IMR-90 (cell line): ENCODE data around the gene VAC14. TPM values are rescaled to one million over a fixed set of nuclear protein-coding genes. Genes with fewer than 3 reads are reported as not detected.

Source experiments
- ATAC-seq: fragments of 200-7000 bp; cut with Tn5 transposase; 2 replicates; pipeline ENCODE4 v1.9.1; 2020; ENCODE audit warnings: low read depth, mild to moderate bottlenecking, moderate library complexity
- BruUV-seq: library from RNA; stranded (reverse); fragments of 400-500 nt; replicated peaks from 2 replicates; lab custom pipeline; 2021; lab: Mats Ljungman, UMichigan
- CTCF ChIA-PET: fragments of 300-600 bp; formaldehyde crosslinking; extraction: SDS; loops from one replicate; lab custom pipeline; 2021; ENCODE audit warnings: antibody characterized with exemption; lab: Yijun Ruan, JAX
- POLR2A ChIA-PET: fragments of 300-600 bp; sonication (Branson Sonifier 250); formaldehyde crosslinking; loops from one replicate; lab custom pipeline; 2022; ENCODE audit warnings: antibody characterized with exemption; ENCODE audit not compliant: unreplicated experiment; lab: Charles Lee
- DNase-seq: peaks from one replicate; pipeline ENCODE4 v3.0.0; 2013
- H2AFZ ChIP-seq: replicated peaks from 2 replicates; pipeline ENCODE3; 2013; ENCODE audit warnings: low read length, mild to moderate bottlenecking; ENCODE audit not compliant: poor library complexity
- H2AK5ac ChIP-seq: 2 replicates; pipeline ENCODE4 v1.6.1; 2013; ENCODE audit warnings: low read depth, low read length, inconsistent platforms
- H2AK9ac ChIP-seq: replicated peaks from 2 replicates; pipeline ENCODE3; 2013; ENCODE audit warnings: mild to moderate bottlenecking, low read depth, low read length, moderate library complexity; ENCODE audit not compliant: poor library complexity
- H2BK120ac ChIP-seq: 2 replicates; pipeline ENCODE4 v1.6.1; 2013; ENCODE audit warnings: low read depth, low read length, inconsistent platforms
- H2BK15ac ChIP-seq: 3 replicates; pipeline ENCODE4 v1.6.1; 2013; ENCODE audit warnings: low read depth, low read length, inconsistent platforms
- H2BK20ac ChIP-seq: 2 replicates; pipeline ENCODE4 v1.6.1; 2013; ENCODE audit warnings: low read depth, mild to moderate bottlenecking, inconsistent platforms, low read length, moderate library complexity
- H2BK5ac ChIP-seq: 2 replicates; pipeline ENCODE4 v1.6.1; 2013; ENCODE audit warnings: mild to moderate bottlenecking, low read depth, low read length, inconsistent platforms; ENCODE audit not compliant: poor library complexity, severe bottlenecking
- H3K14ac ChIP-seq: replicated peaks from 2 replicates; pipeline ENCODE4 v1.6.1; 2013; ENCODE audit warnings: low read depth, low read length, inconsistent platforms
- H3K18ac ChIP-seq: 2 replicates; pipeline ENCODE4 v1.6.1; 2013; ENCODE audit warnings: low read depth, low read length, control low read depth
- H3K23ac ChIP-seq: 2 replicates; pipeline ENCODE4 v1.6.1; 2013; ENCODE audit warnings: low read depth, low read length, inconsistent platforms
- H3K27ac ChIP-seq: 2 replicates; pipeline ENCODE4 v1.5.1; 2013; ENCODE audit warnings: mild to moderate bottlenecking, control low read depth, low read length; ENCODE audit not compliant: insufficient read depth
- H3K27me3 ChIP-seq: 2 replicates; pipeline ENCODE4 v1.6.1; 2013; ENCODE audit warnings: low read length; ENCODE audit not compliant: control insufficient read depth, insufficient read depth
- H3K36me3 ChIP-seq: 2 replicates; pipeline ENCODE4 v1.6.1; 2013; ENCODE audit warnings: low read length, mixed read lengths; ENCODE audit not compliant: control insufficient read depth, insufficient read depth
- H3K4ac ChIP-seq: 2 replicates; pipeline ENCODE4 v1.6.1; 2013; ENCODE audit warnings: low read depth, low read length, inconsistent platforms
- H3K4me1 ChIP-seq: 2 replicates; pipeline ENCODE4 v1.6.1; 2013; ENCODE audit warnings: low read length, mixed read lengths; ENCODE audit not compliant: control insufficient read depth, insufficient read depth
- H3K4me2 ChIP-seq: 2 replicates; pipeline ENCODE4 v1.6.1; 2013; ENCODE audit warnings: low read depth, mild to moderate bottlenecking, control low read depth, low read length, moderate library complexity
- H3K4me3 ChIP-seq: 2 replicates; pipeline ENCODE4 v1.5.1; 2013; ENCODE audit warnings: low read depth, mild to moderate bottlenecking, control low read depth, low read length, moderate library complexity; ENCODE audit not compliant: insufficient read depth
- H3K56ac ChIP-seq: 2 replicates; pipeline ENCODE4 v1.6.1; 2013; ENCODE audit warnings: low read length, inconsistent platforms; ENCODE audit not compliant: insufficient read depth; ENCODE audit errors: extremely low read depth
- H3K79me1 ChIP-seq, 2 experiments: 2 replicates each; pipeline ENCODE4 v1.6.1; 2013; ENCODE audit warnings: low read length in 2 of 2, inconsistent platforms in 1 of 2, low read depth in 1 of 2
- H3K9ac ChIP-seq: 2 replicates; pipeline ENCODE4 v1.6.1; 2013; ENCODE audit warnings: low read depth, low read length, control low read depth
- H3K9me1 ChIP-seq: 2 replicates; pipeline ENCODE4 v1.6.1; 2013; ENCODE audit warnings: low read length, inconsistent platforms; ENCODE audit not compliant: insufficient read depth
- H3K9me3 ChIP-seq: 2 replicates; pipeline ENCODE4 v1.6.1; 2013; ENCODE audit warnings: low read length; ENCODE audit not compliant: control insufficient read depth, insufficient read depth
- H4K20me1 ChIP-seq: 2 replicates; pipeline ENCODE4 v1.6.1; 2013; ENCODE audit warnings: low read length, inconsistent platforms; ENCODE audit not compliant: insufficient read depth
- H4K5ac ChIP-seq: 2 replicates; pipeline ENCODE4 v1.6.1; 2013; ENCODE audit warnings: mild to moderate bottlenecking, low read depth, low read length, control low read depth
- H4K8ac ChIP-seq, 2 experiments: 2 replicates each; pipeline ENCODE4 v1.6.1; 2013; ENCODE audit warnings: low read depth in 2 of 2, low read length in 2 of 2, control low read depth in 1 of 2, inconsistent platforms in 1 of 2
- H4K91ac ChIP-seq: 2 replicates; pipeline ENCODE4 v1.6.1; 2013; ENCODE audit warnings: low read depth, low read length, inconsistent platforms; ENCODE audit not compliant: insufficient read depth
- BHLHE40 ChIP-seq: fragments of 150-350 bp; IDR thresholded peaks from 2 replicates; pipeline ENCODE4 v1.6.1; 2016; ENCODE audit warnings: mild to moderate bottlenecking, low read depth, low read length
- CEBPB ChIP-seq: IDR thresholded peaks from 2 replicates; pipeline ENCODE4 v1.6.1; 2012; ENCODE audit warnings: low read depth, low read length, improper control_type of control experiment
- CHD1 ChIP-seq: IDR thresholded peaks from 2 replicates; pipeline ENCODE4 v1.6.1; 2012; ENCODE audit warnings: low read depth, low read length, improper control_type of control experiment
- FOS ChIP-seq: fragments of 150-350 bp; IDR thresholded peaks from 2 replicates; pipeline ENCODE4 v1.6.1; 2016; ENCODE audit warnings: low read depth, low read length
- MAFK ChIP-seq: IDR thresholded peaks from 2 replicates; pipeline ENCODE4 v1.6.1; 2012; ENCODE audit warnings: low read depth, low read length, improper control_type of control experiment
- MAZ ChIP-seq: IDR thresholded peaks from 2 replicates; pipeline ENCODE4 v1.6.1; 2012; ENCODE audit warnings: low read depth, mild to moderate bottlenecking, low read length, improper control_type of control experiment, moderate library complexity, borderline replicate concordance
- MXI1 ChIP-seq: IDR thresholded peaks from 2 replicates; pipeline ENCODE4 v1.6.1; 2012; ENCODE audit warnings: low read depth, mild to moderate bottlenecking, low read length, moderate library complexity, borderline replicate concordance
- NFE2L2 ChIP-seq: fragments of 150-350 bp; IDR thresholded peaks from 2 replicates; pipeline ENCODE4 v1.6.1; 2016; ENCODE audit warnings: low read depth, mild to moderate bottlenecking, low read length
- POLR2A ChIP-seq: IDR thresholded peaks from 2 replicates; pipeline ENCODE4 v1.6.1; 2012; ENCODE audit warnings: mild to moderate bottlenecking, low read depth, low read length
- RAD21 ChIP-seq: IDR thresholded peaks from 2 replicates; pipeline ENCODE4 v1.6.1; 2012; ENCODE audit warnings: low read length, improper control_type of control experiment
- RCOR1 ChIP-seq: IDR thresholded peaks from 2 replicates; pipeline ENCODE4 v1.6.1; 2012; ENCODE audit warnings: mild to moderate bottlenecking, low read length, improper control_type of control experiment; ENCODE audit not compliant: insufficient replicate concordance
- RFX5 ChIP-seq: IDR thresholded peaks from 2 replicates; pipeline ENCODE4 v1.8.0; 2012; ENCODE audit warnings: low read depth, mild to moderate bottlenecking, low read length, moderate library complexity
- SMC3 ChIP-seq: fragments of 150-350 bp; IDR thresholded peaks from 2 replicates; pipeline ENCODE4 v1.6.1; 2016; ENCODE audit warnings: low read depth, mild to moderate bottlenecking, antibody characterized with exemption, low read length, moderate library complexity
- WGBS, 2 experiments: methylation state at CpG; one replicate each; pipeline versions ENCODE4 v1.1.5 to v1.1.7; 2013; ENCODE audit warnings: missing lambda C conversion rate in 2 of 2; ENCODE audit not compliant: insufficient read length in 1 of 2; ENCODE audit errors: extremely low coverage in 2 of 2; 5-methylcytosine and 5-hydroxymethylcytosine counted together
- dilution Hi-C: fragments of 300-500 bp; cut with HindIII; formaldehyde crosslinking; loops from one replicate; pipeline ENCODE4 v1.14.3; 2018; ENCODE audit warnings: low sequenced_read_pairs; ENCODE audit not compliant: unreplicated experiment
- in situ Hi-C: fragments of 300-500 bp; cut with MboI; formaldehyde crosslinking; loops from 3 replicates; pipeline ENCODE4 v1.14.3; 2019; ENCODE audit warnings: low sequenced_read_pairs, inconsistent platforms, mixed read lengths
- intact Hi-C: fragments of 100-400 bp; cut with micrococcal nuclease; formaldehyde crosslinking; loops from 2 replicates; pipeline ENCODE4 v1.10.0; 2022
- polyA plus RNA-seq, 3 experiments: library from polyadenylated mRNA; depleted of rRNA; stranded (reverse); fragments of >200 nt; gene quantifications; 2 replicates each; pipeline ENCODE4 v1.2.3, GENCODE V29; 2012; ENCODE audit warnings: low replicate concordance in 1 of 3
- total RNA-seq: library from RNA; depleted of rRNA; stranded (reverse); fragments of >200 nt; gene quantifications from 2 replicates; pipeline ENCODE4 v1.2.3, GENCODE V29; 2012
- TF ChIP-seq, protein P1 (sequence below): conservative IDR thresholded peaks from 2 replicates; pipeline ENCODE4 v1.5.1; 2012; ENCODE audit warnings: mild to moderate bottlenecking, low read depth, low read length, improper control_type of control experiment
- TF ChIP-seq, protein P2 (sequence below): fragments of 150-350 bp; IDR thresholded peaks from 2 replicates; pipeline ENCODE4 v1.6.1; 2017; ENCODE audit warnings: mild to moderate bottlenecking, antibody characterized with exemption, low read length, low read depth
- TF ChIP-seq, protein P3 (sequence below): fragments of 150-350 bp; IDR thresholded peaks from 2 replicates; pipeline ENCODE4 v1.6.1; 2016; ENCODE audit warnings: low read depth, mild to moderate bottlenecking, low read length, moderate library complexity, borderline replicate concordance

VAC14 gene
- total and polyA plus RNA-seq, 2 of the 4 experiments (the other 2 are of a cell fraction) = 21.1 to 40.2 TPM

DNA sequence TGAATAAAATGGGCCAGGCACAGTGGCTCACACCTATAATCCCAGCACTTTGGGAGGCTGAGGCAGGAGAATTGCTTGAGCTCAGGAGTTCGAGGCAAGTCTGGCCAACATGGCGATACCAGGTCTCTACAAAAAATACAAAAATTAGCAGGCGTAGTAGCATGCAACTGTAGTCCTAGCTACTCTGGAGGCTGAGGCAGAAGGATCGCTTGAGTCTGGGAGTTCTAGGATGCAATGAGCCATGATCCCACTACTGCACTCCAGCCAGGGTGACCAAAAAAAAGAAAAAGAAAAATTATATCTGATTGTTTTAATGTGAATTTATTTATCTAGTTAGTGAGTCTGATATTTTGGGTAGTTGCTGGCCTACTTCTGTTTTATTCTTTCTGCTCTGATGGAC is 147.6 kb downstream of the VAC14 start:
- Histone ChIP-seq H4K5ac (no peak overlapping the region), H4K20me1 (no peaks in the 10 kb centered on the region), H2BK120ac (no peak overlapping the region), H3K27me3 (no peaks in the 10 kb centered on the region), H2BK20ac (no peak overlapping the region), H3K4ac (no peak overlapping the region), H2BK15ac (no peak overlapping the region), H3K23ac (no peak overlapping the region), H3K9me1 (no peaks in the 10 kb centered on the region; the same call in 1 of the 2 replicates), H3K9ac (no peak overlapping the region), H2AFZ (no peak overlapping the region), H3K18ac (no peak overlapping the region), H4K8ac (no peak overlapping the region), H3K79me1 (no peaks in the 10 kb centered on the region), H2AK9ac (no peak overlapping the region), H3K4me1 (peaks cover 3% of the 10 kb centered on the region), H2AK5ac (no peak overlapping the region), H3K14ac (no peak overlapping the region), H3K27ac (no peak overlapping the region), H4K91ac (no peak overlapping the region), H2BK5ac (no peak overlapping the region), H3K56ac (no peak overlapping the region), H3K36me3 (no peaks in the 10 kb centered on the region), H3K9me3 (no peaks in the 10 kb centered on the region), H3K4me3 (no peak overlapping the region), H3K4me2 (no peak overlapping the region)
- TF ChIP-seq RAD21 (no peak), FOS (no peak), RCOR1 (no peak), MXI1 (no peak), SMC3 (no peak), MAFK (no peak), POLR2A (no peak), RFX5 (no peak), MAZ (no peak), BHLHE40 (no peak), CHD1 (no peak), CEBPB (no peak), NFE2L2 (no peak)
- TF ChIP-seq, protein P1, sequence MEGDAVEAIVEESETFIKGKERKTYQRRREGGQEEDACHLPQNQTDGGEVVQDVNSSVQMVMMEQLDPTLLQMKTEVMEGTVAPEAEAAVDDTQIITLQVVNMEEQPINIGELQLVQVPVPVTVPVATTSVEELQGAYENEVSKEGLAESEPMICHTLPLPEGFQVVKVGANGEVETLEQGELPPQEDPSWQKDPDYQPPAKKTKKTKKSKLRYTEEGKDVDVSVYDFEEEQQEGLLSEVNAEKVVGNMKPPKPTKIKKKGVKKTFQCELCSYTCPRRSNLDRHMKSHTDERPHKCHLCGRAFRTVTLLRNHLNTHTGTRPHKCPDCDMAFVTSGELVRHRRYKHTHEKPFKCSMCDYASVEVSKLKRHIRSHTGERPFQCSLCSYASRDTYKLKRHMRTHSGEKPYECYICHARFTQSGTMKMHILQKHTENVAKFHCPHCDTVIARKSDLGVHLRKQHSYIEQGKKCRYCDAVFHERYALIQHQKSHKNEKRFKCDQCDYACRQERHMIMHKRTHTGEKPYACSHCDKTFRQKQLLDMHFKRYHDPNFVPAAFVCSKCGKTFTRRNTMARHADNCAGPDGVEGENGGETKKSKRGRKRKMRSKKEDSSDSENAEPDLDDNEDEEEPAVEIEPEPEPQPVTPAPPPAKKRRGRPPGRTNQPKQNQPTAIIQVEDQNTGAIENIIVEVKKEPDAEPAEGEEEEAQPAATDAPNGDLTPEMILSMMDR = no peak
- TF ChIP-seq, protein P2, sequence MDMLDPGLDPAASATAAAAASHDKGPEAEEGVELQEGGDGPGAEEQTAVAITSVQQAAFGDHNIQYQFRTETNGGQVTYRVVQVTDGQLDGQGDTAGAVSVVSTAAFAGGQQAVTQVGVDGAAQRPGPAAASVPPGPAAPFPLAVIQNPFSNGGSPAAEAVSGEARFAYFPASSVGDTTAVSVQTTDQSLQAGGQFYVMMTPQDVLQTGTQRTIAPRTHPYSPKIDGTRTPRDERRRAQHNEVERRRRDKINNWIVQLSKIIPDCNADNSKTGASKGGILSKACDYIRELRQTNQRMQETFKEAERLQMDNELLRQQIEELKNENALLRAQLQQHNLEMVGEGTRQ = no peak
- TF ChIP-seq, protein P3, sequence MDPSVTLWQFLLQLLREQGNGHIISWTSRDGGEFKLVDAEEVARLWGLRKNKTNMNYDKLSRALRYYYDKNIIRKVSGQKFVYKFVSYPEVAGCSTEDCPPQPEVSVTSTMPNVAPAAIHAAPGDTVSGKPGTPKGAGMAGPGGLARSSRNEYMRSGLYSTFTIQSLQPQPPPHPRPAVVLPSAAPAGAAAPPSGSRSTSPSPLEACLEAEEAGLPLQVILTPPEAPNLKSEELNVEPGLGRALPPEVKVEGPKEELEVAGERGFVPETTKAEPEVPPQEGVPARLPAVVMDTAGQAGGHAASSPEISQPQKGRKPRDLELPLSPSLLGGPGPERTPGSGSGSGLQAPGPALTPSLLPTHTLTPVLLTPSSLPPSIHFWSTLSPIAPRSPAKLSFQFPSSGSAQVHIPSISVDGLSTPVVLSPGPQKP = no peak
- intact Hi-C loops (loop anchor here (1.0 to 5.0 kb wide), 5 partner anchors 81 to 284 kb away; no protein-coding TSS in a partner anchor), dilution Hi-C loops (no loop called here), in situ Hi-C loops (loop anchor here (5.0 kb wide), 2 partner anchors 81 to 121 kb away; no protein-coding TSS in a partner anchor)
- no TSS peak for BruUV-seq
- 100% methylated on average over 2 of the region's 4 CpGs; no CpG with 5 or more reads in 1 of the 2 experiments for WGBS, 2 experiments
- ATAC-seq (no peak), DNase-seq (no peak)
- CTCF ChIA-PET = interaction anchor here (0.7 to 1.7 kb wide), 6 partner anchors 18 to 284 kb away, joined by 3 to 9 read pairs (median 4); no protein-coding TSS in a partner anchor
- POLR2A ChIA-PET = no interaction called here
